H1 (cell line): ENCODE data around the gene CFAP221. TPM values are rescaled to one million over a fixed set of nuclear protein-coding genes. Genes with fewer than 3 reads are reported as not detected.

ENCODE experiments used
- CTCF ChIA-PET: fragments of 300-600 bp; sonication (Branson Sonifier 250); formaldehyde crosslinking; loops from one replicate; lab custom pipeline; 2021; ENCODE audit not compliant: partially characterized antibody; lab: Charles Lee
- POLR2A ChIA-PET: fragments of 300-600 bp; sonication (Branson Sonifier 250); formaldehyde crosslinking; loops from one replicate; lab custom pipeline; 2021; ENCODE audit warnings: inconsistent platforms; ENCODE audit not compliant: partially characterized antibody; lab: Charles Lee
- DNase-seq, 2 experiments: peaks; one replicate each; pipeline versions ENCODE4 v3.0.0 to v3.0.0-alpha.2; 2010 to 2022; ENCODE audit warnings: low spot score in 2 of 2, low read depth in 1 of 2, mixed read lengths in 1 of 2
- FAIRE-seq: peaks from 2 replicates; lab custom pipeline; 2011; peaks lifted over from hg19 to GRCh38; lab: Jason Lieb, UNC
- H2AFZ ChIP-seq: 2 replicates; pipeline ENCODE4 v1.8.1; 2012; ENCODE audit warnings: low read length, inconsistent platforms
- H2AK5ac ChIP-seq: 2 replicates; pipeline ENCODE4 v1.6.1; 2013; ENCODE audit warnings: low read depth, low read length
- H2BK120ac ChIP-seq: replicated peaks from 2 replicates; pipeline ENCODE3; 2013; ENCODE audit warnings: low read depth, low read length, inconsistent platforms
- H2BK12ac ChIP-seq: 2 replicates; pipeline ENCODE4 v1.6.1; 2013; ENCODE audit warnings: low read depth, low read length
- H2BK15ac ChIP-seq: 2 replicates; pipeline ENCODE4 v1.6.1; 2013; ENCODE audit warnings: low read length
- H2BK20ac ChIP-seq: 2 replicates; pipeline ENCODE4 v1.6.1; 2013; ENCODE audit warnings: low read length
- H2BK5ac ChIP-seq: 2 replicates; pipeline ENCODE4 v1.6.1; 2013; ENCODE audit warnings: low read depth, low read length
- H3K14ac ChIP-seq: 2 replicates; pipeline ENCODE4 v1.6.1; 2013; ENCODE audit warnings: inconsistent platforms; ENCODE audit not compliant: insufficient read length
- H3K18ac ChIP-seq: 2 replicates; pipeline ENCODE4 v1.6.1; 2013; ENCODE audit warnings: low read length; ENCODE audit errors: extremely low read depth
- H3K23ac ChIP-seq: 2 replicates; pipeline ENCODE4 v1.6.1; 2013; ENCODE audit warnings: inconsistent platforms; ENCODE audit not compliant: insufficient read length
- H3K23me2 ChIP-seq: 2 replicates; pipeline ENCODE4 v1.6.1; 2013; ENCODE audit warnings: low read depth, low read length
- H3K27ac ChIP-seq: 2 replicates; pipeline ENCODE4 v1.6.1; 2011; ENCODE audit warnings: low read depth, low read length, inconsistent platforms
- H3K27me3 ChIP-seq, 4 experiments: replicated peaks in 1 of 4; 1 replicate in 1 of 4; 2 replicates in 3 of 4; pipeline versions ENCODE4 v1.6.1 to v1.8.1; 2011 to 2013; ENCODE audit warnings: low read length in 3 of 4, mild to moderate bottlenecking in 3 of 4, inconsistent platforms in 2 of 4, mixed read lengths in 2 of 4, moderate library complexity in 1 of 4; ENCODE audit not compliant: control insufficient read depth in 3 of 4, insufficient read depth in 3 of 4; ENCODE audit errors: extremely low read depth in 1 of 4
- H3K36me3 ChIP-seq, 4 experiments: 2 replicates each; pipeline versions ENCODE4 v1.6.1 to v1.8.1; 2011 to 2013; ENCODE audit warnings: mild to moderate bottlenecking in 4 of 4, low read length in 3 of 4, moderate library complexity in 2 of 4, control low read depth in 1 of 4, inconsistent platforms in 1 of 4; ENCODE audit not compliant: insufficient read depth in 4 of 4, control insufficient read depth in 2 of 4
- H3K4ac ChIP-seq: replicated peaks from 2 replicates; pipeline ENCODE3; 2013; ENCODE audit warnings: low read length, low read depth, mixed read lengths, inconsistent platforms; ENCODE audit not compliant: insufficient read length
- H3K4me1 ChIP-seq, 4 experiments: replicated peaks in 1 of 4; 1 replicate in 1 of 4; 2 replicates in 3 of 4; pipeline versions ENCODE4 v1.6.1 to v1.8.1; 2011 to 2013; ENCODE audit warnings: low read length in 3 of 4, inconsistent platforms in 2 of 4, mixed read lengths in 1 of 4; ENCODE audit not compliant: insufficient read depth in 4 of 4, control insufficient read depth in 3 of 4
- H3K4me2 ChIP-seq, 2 experiments: 2 replicates each; pipeline versions ENCODE4 v1.6.1 to v1.8.1; 2011 to 2013; ENCODE audit warnings: low read depth in 2 of 2, low read length in 2 of 2, control low read depth in 1 of 2, inconsistent platforms in 1 of 2, mild to moderate bottlenecking in 1 of 2; ENCODE audit not compliant: insufficient read depth in 1 of 2
- H3K4me3 ChIP-seq, 4 experiments: fragments of 200-600, 300-600 bp in 1 of 4; sonication (generic), shearing (Covaris generic), sonication (Bioruptor Twin) in 1 of 4; 2 replicates each; pipeline versions ENCODE4 v1.5.1 to v1.8.1; 2011 to 2016; ENCODE audit warnings: low read length in 4 of 4, low read depth in 3 of 4, control low read depth in 2 of 4, inconsistent platforms in 2 of 4, mild to moderate bottlenecking in 2 of 4, mixed read lengths in 1 of 4, moderate library complexity in 1 of 4; ENCODE audit not compliant: insufficient read depth in 2 of 4; ENCODE audit errors: extremely low read depth in 1 of 4
- H3K56ac ChIP-seq: replicated peaks from 2 replicates; pipeline ENCODE3; 2013; ENCODE audit warnings: low read depth, mild to moderate bottlenecking, mixed read lengths, low read length, inconsistent platforms; ENCODE audit not compliant: insufficient read length
- H3K79me1 ChIP-seq: 2 replicates; pipeline ENCODE4 v1.6.1; 2013; ENCODE audit warnings: low read depth, low read length, control low read depth
- H3K79me2 ChIP-seq, 2 experiments: 2 replicates each; pipeline versions ENCODE4 v1.6.1 to v1.8.1; 2012 to 2013; ENCODE audit warnings: low read length in 2 of 2, mild to moderate bottlenecking in 2 of 2, inconsistent platforms in 1 of 2; ENCODE audit not compliant: insufficient read depth in 2 of 2, control insufficient read depth in 1 of 2
- H3K9ac ChIP-seq, 4 experiments: replicated peaks in 1 of 4; 1 replicate in 1 of 4; 2 replicates in 3 of 4; pipeline versions ENCODE4 v1.6.1 to v1.8.1; 2011 to 2013; ENCODE audit warnings: low read depth in 3 of 4, low read length in 3 of 4, control low read depth in 2 of 4, mild to moderate bottlenecking in 2 of 4, moderate library complexity in 2 of 4, inconsistent platforms in 1 of 4; ENCODE audit errors: extremely low read depth in 1 of 4
- H3K9me3 ChIP-seq, 2 experiments: 2 replicates each; pipeline versions ENCODE4 v1.6.1 to v1.8.1; 2012 to 2013; ENCODE audit warnings: mild to moderate bottlenecking in 2 of 2, moderate library complexity in 2 of 2, control low read depth in 1 of 2, inconsistent platforms in 1 of 2, low read depth in 1 of 2, low read length in 1 of 2, mixed read lengths in 1 of 2; ENCODE audit not compliant: insufficient read depth in 2 of 2
- H4K20me1 ChIP-seq, 2 experiments: replicated peaks in 1 of 2; 2 replicates each; pipeline versions ENCODE3 to v1.8.1; 2011 to 2013; ENCODE audit warnings: inconsistent platforms in 2 of 2, low read length in 2 of 2, mild to moderate bottlenecking in 1 of 2; ENCODE audit not compliant: insufficient read depth in 2 of 2, control insufficient read depth in 1 of 2
- H4K5ac ChIP-seq: 2 replicates; pipeline ENCODE4 v1.6.1; 2013; ENCODE audit warnings: low read length, low read depth, mixed read lengths, inconsistent platforms; ENCODE audit not compliant: insufficient read length
- H4K8ac ChIP-seq: 2 replicates; pipeline ENCODE4 v1.8.0; 2013; ENCODE audit warnings: mild to moderate bottlenecking, moderate library complexity, low read length, inconsistent platforms; ENCODE audit not compliant: insufficient read depth; ENCODE audit errors: extremely low read depth
- H4K91ac ChIP-seq: replicated peaks from 2 replicates; pipeline ENCODE3; 2013; ENCODE audit warnings: low read length, mixed read lengths, inconsistent platforms; ENCODE audit not compliant: insufficient read length
- BRCA1 ChIP-seq: IDR thresholded peaks from 2 replicates; pipeline ENCODE4 v1.6.1; 2012; ENCODE audit warnings: low read depth, low read length, improper control_type of control experiment
- GTF2F1 ChIP-seq: IDR thresholded peaks from 2 replicates; pipeline ENCODE4 v1.6.1; 2012; ENCODE audit warnings: low read depth, low read length, improper control_type of control experiment, borderline replicate concordance
- MAX ChIP-seq: IDR thresholded peaks from 2 replicates; pipeline ENCODE4 v1.6.1; 2012; ENCODE audit warnings: inconsistent platforms
- NANOG ChIP-seq: IDR thresholded peaks from 2 replicates; pipeline ENCODE4 v1.6.1; 2011; ENCODE audit warnings: low read length, low read depth, mild to moderate bottlenecking, inconsistent platforms; ENCODE audit not compliant: insufficient read depth, poor library complexity, severe bottlenecking
- POLR2AphosphoS5 ChIP-seq: IDR thresholded peaks from 2 replicates; pipeline ENCODE4 v1.6.1; 2011; ENCODE audit warnings: low read depth, low read length
- RBBP5 ChIP-seq: IDR thresholded peaks from 2 replicates; pipeline ENCODE4 v1.7.1; 2012; ENCODE audit warnings: low read depth, mild to moderate bottlenecking, inconsistent platforms, low read length, moderate library complexity, borderline replicate concordance
- SIN3A ChIP-seq, 2 experiments: IDR thresholded peaks in 1 of 2; conservative IDR thresholded peaks in 1 of 2; 2 replicates each; pipeline ENCODE4 v1.6.1; 2011 to 2012; ENCODE audit warnings: low read length in 2 of 2, improper control_type of control experiment in 1 of 2, low read depth in 1 of 2, mild to moderate bottlenecking in 1 of 2
- SP1 ChIP-seq: IDR thresholded peaks from 2 replicates; pipeline ENCODE4 v1.6.1; 2011; ENCODE audit warnings: low read depth, low read length
- TAF7 ChIP-seq: optimal IDR thresholded peaks from 2 replicates; pipeline ENCODE3; 2011; ENCODE audit warnings: low read depth, mild to moderate bottlenecking, inconsistent platforms, low read length, moderate library complexity, borderline replicate concordance
- TCF12 ChIP-seq: IDR thresholded peaks from 2 replicates; pipeline ENCODE4 v1.6.1; 2011; ENCODE audit warnings: low read depth, mild to moderate bottlenecking, low read length
- WGBS, 2 experiments: shearing (Covaris generic) in 1 of 2; methylation state at CpG; one replicate each; pipeline versions ENCODE4 v1.1.6 to v1.1.7; 2013 to 2015; ENCODE audit warnings: low lambda C conversion rate in 2 of 2, mixed read lengths in 2 of 2, inconsistent platforms in 1 of 2, low coverage in 1 of 2, missing lambda C conversion rate in 1 of 2; ENCODE audit not compliant: insufficient replicate concordance in 2 of 2, insufficient coverage in 1 of 2, insufficient read length in 1 of 2; ENCODE audit errors: extremely low coverage in 1 of 2, missing lambda C conversion rate in 1 of 2; 5-methylcytosine and 5-hydroxymethylcytosine counted together
- polyA plus RNA-seq, 7 experiments: library from polyadenylated mRNA; depleted of rRNA in 3 of 7; stranded (reverse) in 5 of 7; unstranded in 2 of 7; fragments of >200 nt in 5 of 7; fragments of 200-250 nt in 2 of 7; gene quantifications; 1 replicate in 5 of 7; 2 replicates in 1 of 7; 4 replicates in 1 of 7; pipeline versions ENCODE4 v1.2.1 to v1.2.3, GENCODE V29; 2011 to 2013; ENCODE audit warnings: missing spikeins in 2 of 7, mixed read lengths in 2 of 7
- total RNA-seq: library from RNA; stranded (reverse); fragmentation: NEBNext Ultra II Directional; extraction: Animal tissue kit (Norgen Biotek cat#: 25700); gene quantifications from 2 replicates; pipeline ENCODE4 v1.2.1, GENCODE V29; 2021

Gene CFAP221
- total and polyA plus RNA-seq, 2 of the 8 experiments (the other 6 are each of a cell fraction or from before 2014, with no cell fraction given), result 0.14 to 0.71 TPM

- peaks cover 3 to 11% (median 10%) of the 10 kb centered on the region in 4 experiments; a peak in 6 of 7 replicates for H3K4me1 ChIP-seq
- peak overlapping the region; percentile 1 for H4K91ac ChIP-seq
- no peaks in the 10 kb centered on the region for H3K23me2 ChIP-seq
- no peak overlapping the region for H3K23ac ChIP-seq
- no peaks in the 10 kb centered on the region for H3K36me3 ChIP-seq
- no peak overlapping the region for H3K18ac ChIP-seq
- no peak for TF ChIP-seq TCF12
- TF ChIP-seq NANOG, result no peak
- TF ChIP-seq POLR2AphosphoS5, result no peak
- no peak for TF ChIP-seq MAX
- TF ChIP-seq SIN3A (conservative IDR thresholded peaks at IDR 0.05 in 1 of 2, IDR thresholded peaks at IDR 0.05 in 1 of 2; ENCODE audit: low read depth in 1 of 2, low read length in 2 of 2), result no peak
- TF ChIP-seq TAF7, result no peak
- no peak for TF ChIP-seq GTF2F1
- TF ChIP-seq SP1, result no peak
- TF ChIP-seq BRCA1, result no peak
- no peak for TF ChIP-seq RBBP5
- no peaks in the 10 kb centered on the region for H3K9me3 ChIP-seq
- no peaks in the 10 kb centered on the region for H4K20me1 ChIP-seq
- CTCF ChIA-PET, result interaction anchor here (0.6 to 1.4 kb wide), 2 partner anchors 24 to 32 kb away, joined by 3 read pairs; no protein-coding TSS in a partner anchor
- WGBS, 2 experiments, result 88% methylated on average over 2 of the region's 2 CpGs; no CpG with 5 or more reads in 1 of the 2 experiments
- H3K56ac ChIP-seq, result no peak overlapping the region
- H2BK5ac ChIP-seq, result no peak overlapping the region
- peak overlapping the region; percentile 62; the same call in 1 of the 2 replicates for H2BK12ac ChIP-seq
- H2BK20ac ChIP-seq, result peak overlapping the region; percentile 49
- no peak overlapping the region for H3K4me2 ChIP-seq
- H2AK5ac ChIP-seq, result no peak overlapping the region
- no peak overlapping the region for H3K14ac ChIP-seq
- H3K4me3 ChIP-seq, result no peak overlapping the region
- no peak overlapping the region for H2AFZ ChIP-seq
- no peaks in the 10 kb centered on the region for H3K79me1 ChIP-seq
- no peak overlapping the region for H2BK120ac ChIP-seq
- no peaks in the 10 kb centered on the region for H3K27me3 ChIP-seq
- H3K27ac ChIP-seq, result no peak overlapping the region
- no peak overlapping the region for H3K4ac ChIP-seq
- DNase-seq (no peak), FAIRE-seq (no peak)
- POLR2A ChIA-PET, result interaction anchor here (1.9 kb wide), 1 partner anchor 9 kb away, joined by 5 read pairs; no protein-coding TSS in a partner anchor
- H4K5ac ChIP-seq, result no peak overlapping the region
- no peak overlapping the region for H4K8ac ChIP-seq
- H3K79me2 ChIP-seq, result no peaks in the 10 kb centered on the region
- H2BK15ac ChIP-seq, result peak overlapping the region; percentile 1; the same call in 1 of the 2 replicates
- no peak overlapping the region; a peak in 1 of 7 replicates for H3K9ac ChIP-seq
Observed at GRCh38 chr2:119671016-119671415, 126.8 kb downstream of the CFAP221 start.
